Psoas muscle (tissue), 8 donors: ENCODE data around the gene PEX14. TPM values are rescaled to one million over a fixed set of nuclear protein-coding genes. Genes with fewer than 3 reads are reported as not detected.

Experiments
- ATAC-seq, 4 donors: fragments of 200-7000 bp; cut with Tn5 transposase; one replicate each; pipeline ENCODE4 v1.9.1; 2020; ENCODE audit warnings: moderate library complexity in 3 of 4, mild to moderate bottlenecking in 2 of 4
- DNase-seq, 2 donors: peaks; one replicate each; pipeline ENCODE4 v3.0.0-alpha.2; 2020
- H3K27ac ChIP-seq: fragments of 200-600 bp; one replicate; pipeline ENCODE4 v1.8.0; 2022
- H3K27me3 ChIP-seq, 3 donors: fragments of 200-600 bp in 1 of 3; one replicate each; pipeline versions ENCODE4 v1.6.1 to v1.8.0; 2013 to 2022; ENCODE audit warnings: low read length in 2 of 3, mild to moderate bottlenecking in 2 of 3, moderate library complexity in 1 of 3; ENCODE audit not compliant: insufficient read depth in 3 of 3
- H3K36me3 ChIP-seq, 2 donors: fragments of 200-600 bp in 1 of 2; one replicate each; pipeline versions ENCODE4 v1.6.1 to v1.8.0; 2013 to 2022; ENCODE audit warnings: low read depth in 1 of 2, mild to moderate bottlenecking in 1 of 2, moderate library complexity in 1 of 2; ENCODE audit not compliant: insufficient read depth in 1 of 2
- H3K4me1 ChIP-seq: fragments of 200-600 bp; one replicate; pipeline ENCODE4 v1.8.0; 2022
- H3K4me3 ChIP-seq: fragments of 200-600 bp; one replicate; pipeline ENCODE4 v1.8.0; 2022; ENCODE audit warnings: mild to moderate bottlenecking
- H3K9me3 ChIP-seq: fragments of 200-600 bp; one replicate; pipeline ENCODE4 v1.8.0; 2022
- CTCF ChIP-seq: fragments of 200-600 bp; IDR thresholded peaks from one replicate; pipeline ENCODE4 v1.8.0; 2022; ENCODE audit warnings: antibody characterized with exemption
- WGBS, 3 donors: extraction: QIAGEN DNeasy Blood & Tissue Kit; methylation state at CpG; one replicate each; pipeline versions ENCODE4 v1.1.6 to v1.1.7; 2013; 5-methylcytosine and 5-hydroxymethylcytosine counted together
- intact Hi-C, 2 donors: fragments of 100-400 bp; cut with DNase I; formaldehyde crosslinking; loops; one replicate each; pipeline versions ENCODE4 v1.11.0 to v1.14.2; 2022
- polyA plus RNA-seq, 3 donors: library from polyadenylated mRNA; stranded (reverse); fragments of 200-250 nt; gene quantifications; one replicate each; pipeline ENCODE4 v1.2.3, GENCODE V29; 2013
- total RNA-seq, 4 donors: library from RNA; stranded (reverse); fragmentation: NEBNext Ultra II Directional in 2 of 4; extraction: Animal tissue kit (Norgen Biotek cat#: 25700) in 2 of 4; gene quantifications; one replicate each; pipeline versions ENCODE4 v1.2.1 to v1.2.4, GENCODE V29; 2021 to 2023
- donor health status: healthy with polysubstance abuse.
- donor health status: DM: no; HTN: no; CAD: no; lungs with moderate emphysema.
- donor health status: Bipolar disorder and iron deficiency.
- donor health status: healthy.
- donor health status: DM: yes; HTN: yes; CAD: no.
- donor health status: DM: no; HTN: no; CAD: no.
- donor health status: DM: no; HTN: no; CAD: no.
- donor health status: DM: yes; HTN: yes; CAD: no.

Gene PEX14
- total and polyA plus RNA-seq, 7 donors = 13.7 to 23.5 (median 20.7) TPM

- TF ChIP-seq CTCF = no peak
- Histone ChIP-seq H3K4me3 (no peak overlapping the region), H3K36me3 (no peaks in the 10 kb centered on the region), H3K9me3 (no peaks in the 10 kb centered on the region), H3K4me1 (peaks cover 8% of the 10 kb centered on the region), H3K27ac (no peak overlapping the region), H3K27me3 (no peaks in the 10 kb centered on the region)
- 56 to 68% (median 63%) methylated on average over 3 of the region's 3 CpGs for WGBS, 3 donors
- ATAC-seq (no peak), DNase-seq (no peak)
- intact Hi-C loops = no loop called here
Measured at GRCh38 chr1:10522322-10522860, 47.6 kb downstream of the PEX14 start.

- H3K9me3 ChIP-seq = no peaks in the 10 kb centered on the region
- 91 to 97% (median 95%) methylated on average over 5 of the region's 5 CpGs for WGBS, 3 donors
- H3K36me3 ChIP-seq = no peaks in the 10 kb centered on the region
- DNase-seq (no peak), ATAC-seq (no peak)
- no peak for TF ChIP-seq CTCF
- no peaks in the 10 kb centered on the region for H3K27me3 ChIP-seq
- peaks cover 27% of the 10 kb centered on the region for H3K4me1 ChIP-seq
- intact Hi-C loops = no loop called here
- no peak overlapping the region for H3K27ac ChIP-seq
- H3K4me3 ChIP-seq = no peak overlapping the region
Measured at GRCh38 chr1:10525208-10525607, 50.5 kb downstream of the PEX14 start.

- Histone ChIP-seq H3K9me3 (no peaks in the 10 kb centered on the region), H3K27ac (peak overlapping the region; percentile 88), H3K27me3 (no peaks in the 10 kb centered on the region), H3K4me1 (peaks cover 27% of the 10 kb centered on the region), H3K36me3 (no peaks in the 10 kb centered on the region), H3K4me3 (peak overlapping the region; percentile 36)
- intact Hi-C loops = no loop called here
- ATAC-seq = peak; percentile 97 to 99 (median 98)
- TF ChIP-seq CTCF = no peak
- 26 to 35% (median 28%) methylated on average over 13 of the region's 13 CpGs for WGBS, 3 donors
- DNase-seq = peak; percentile 71 to 83
Measured at GRCh38 chr1:10528066-10529014, 53.6 kb downstream of the PEX14 start.

GRCh38 chr1:10529091-10529490 lies 54.3 kb downstream of the PEX14 start:
- Histone ChIP-seq H3K9me3 (no peaks in the 10 kb centered on the region), H3K27ac (peak overlapping the region; percentile 88), H3K36me3 (no peaks in the 10 kb centered on the region), H3K4me3 (peak overlapping the region; percentile 36), H3K4me1 (peaks cover 27% of the 10 kb centered on the region), H3K27me3 (no peaks in the 10 kb centered on the region)
- intact Hi-C loops = no loop called here
- ATAC-seq (peak; percentile 34 to 63 (median 42)), DNase-seq (no peak)
- TF ChIP-seq CTCF = no peak
- WGBS, 3 donors = 50 to 70% (median 54%) methylated on average over 12 of the region's 12 CpGs
